Panc1 (cell line): Measurements from ENCODE around the gene ABCA6. TPM values are rescaled to one million over a fixed set of nuclear protein-coding genes. Genes with fewer than 3 reads are reported as not detected.

Experiments
- ATAC-seq: fragments of 200-7000 bp; cut with Tn5 transposase; 2 replicates; pipeline ENCODE4 v1.9.1; 2020; ENCODE audit warnings: mild to moderate bottlenecking, moderate library complexity
- BruUV-seq: library from RNA; stranded (reverse); fragments of 400-500 nt; replicated peaks from 2 replicates; lab custom pipeline; 2021; lab: Mats Ljungman, UMichigan
- CTCF ChIA-PET: fragments of 300-600 bp; sonication (Branson Sonifier 250); formaldehyde crosslinking; loops from one replicate; lab custom pipeline; 2022; ENCODE audit warnings: antibody characterized with exemption; lab: Charles Lee
- POLR2A ChIA-PET: fragments of 300-600 bp; sonication (Branson Sonifier 250); formaldehyde crosslinking; loops from one replicate; lab custom pipeline; 2022; ENCODE audit warnings: antibody characterized with exemption; lab: Charles Lee
- DNase-seq: peaks from one replicate; pipeline ENCODE4 v3.0.0-alpha.2; 2010; ENCODE audit warnings: low read depth, low spot score
- H3K27ac ChIP-seq: 2 replicates; pipeline ENCODE4 v1.5.1; 2011; ENCODE audit warnings: mild to moderate bottlenecking, low read length, inconsistent platforms
- H3K27me3 ChIP-seq: fragments of 200-500 bp; sonication (Bioruptor generic); 2 replicates; pipeline ENCODE4 v1.6.0; 2014; ENCODE audit warnings: low read length, inconsistent platforms; ENCODE audit not compliant: control insufficient read depth, insufficient read depth
- H3K36me3 ChIP-seq: fragments of 200-500 bp; sonication (Bioruptor generic); 2 replicates; pipeline ENCODE4 v1.5.1; 2014; ENCODE audit warnings: inconsistent platforms, mild to moderate bottlenecking, low read length, moderate library complexity; ENCODE audit not compliant: control insufficient read depth, insufficient read depth
- H3K4me1 ChIP-seq: 2 replicates; pipeline ENCODE4 v1.5.1; 2011; ENCODE audit warnings: inconsistent platforms, mild to moderate bottlenecking, low read length, moderate library complexity; ENCODE audit not compliant: control insufficient read depth, insufficient read depth
- H3K4me3 ChIP-seq, 2 experiments: 2 replicates each; pipeline ENCODE4 v1.5.1; 2011 to 2012; ENCODE audit warnings: low read depth in 2 of 2, low read length in 2 of 2, mild to moderate bottlenecking in 2 of 2, inconsistent platforms in 1 of 2, moderate library complexity in 1 of 2
- H3K9me3 ChIP-seq: fragments of 200-500 bp; sonication (Bioruptor generic); 2 replicates; pipeline ENCODE4 v1.5.1; 2014; ENCODE audit warnings: low read depth, mild to moderate bottlenecking, inconsistent platforms, low read length, moderate library complexity; ENCODE audit not compliant: control insufficient read depth, insufficient read depth
- CTCF ChIP-seq: fragments of 450-650 bp; IDR thresholded peaks from 2 replicates; pipeline ENCODE4 v1.5.1; 2017; ENCODE audit warnings: mild to moderate bottlenecking
- POLR2AphosphoS5 ChIP-seq: IDR thresholded peaks from 2 replicates; pipeline ENCODE4 v1.6.1; 2012; ENCODE audit warnings: mild to moderate bottlenecking, low read depth, low read length, moderate library complexity
- REST ChIP-seq, 2 experiments: IDR thresholded peaks; 2 replicates each; pipeline ENCODE4 v1.6.1; 2011 to 2012; ENCODE audit warnings: low read depth in 2 of 2, control low read depth in 1 of 2, low read length in 1 of 2, mild to moderate bottlenecking in 1 of 2, moderate library complexity in 1 of 2; ENCODE audit not compliant: insufficient read depth in 1 of 2
- SIN3A ChIP-seq: IDR thresholded peaks from 2 replicates; pipeline ENCODE4 v1.6.1; 2012; ENCODE audit warnings: low read depth, mild to moderate bottlenecking, low read length, moderate library complexity, borderline replicate concordance; ENCODE audit not compliant: insufficient read depth
- TCF7L2 ChIP-seq: IDR thresholded peaks from 2 replicates; pipeline ENCODE4 v1.6.1; 2011; ENCODE audit warnings: mild to moderate bottlenecking, low read depth, low read length, inconsistent platforms
- in situ Hi-C: cut with HindIII; loops from 2 replicates; pipeline ENCODE4 v1.10.0; 2016; ENCODE audit warnings: low sequenced_read_pairs, low pct_unique_long_range_greater_than_20kb
- intact Hi-C: fragments of 100-400 bp; cut with micrococcal nuclease; formaldehyde crosslinking; loops from one replicate; pipeline ENCODE4 v1.10.0; 2022; ENCODE audit not compliant: unreplicated experiment
- total RNA-seq: library from RNA; stranded (reverse); gene quantifications from one replicate; pipeline ENCODE4 v1.2.1, GENCODE V29; 2021; ENCODE audit not compliant: unreplicated experiment

ABCA6 gene
- total RNA-seq, 1 experiment from 2014 or later = 0.46 TPM

GRCh38 chr17:69166957-69167356, 25.3 kb upstream of the ABCA6 start:
- Histone ChIP-seq H3K9me3 (no peaks in the 10 kb centered on the region), H3K27ac (no peak overlapping the region), H3K4me3 (no peak overlapping the region), H3K36me3 (no peaks in the 10 kb centered on the region), H3K4me1 (no peaks in the 10 kb centered on the region), H3K27me3 (no peaks in the 10 kb centered on the region)
- no TSS peak for BruUV-seq
- TF ChIP-seq SIN3A (no peak), REST (IDR thresholded peaks at IDR 0.05; ENCODE audit: insufficient read depth in 1 of 2, low read depth in 2 of 2, low read length in 1 of 2) (no peak)
- DNase-seq = no peak
- ATAC-seq = no peak
- in situ Hi-C loops (no loop called here), intact Hi-C loops (no loop called here)
- POLR2A ChIA-PET = no interaction called here
- CTCF ChIA-PET = no interaction called here

GRCh38 chr17:69164206-69164605, 22.5 kb upstream of the ABCA6 start:
- POLR2A ChIA-PET = no interaction called here
- Histone ChIP-seq H3K4me3 (no peak overlapping the region), H3K27me3 (no peaks in the 10 kb centered on the region), H3K4me1 (no peaks in the 10 kb centered on the region), H3K27ac (no peak overlapping the region), H3K36me3 (no peaks in the 10 kb centered on the region), H3K9me3 (no peaks in the 10 kb centered on the region)
- TF ChIP-seq CTCF (no peak), REST (IDR thresholded peaks at IDR 0.05; ENCODE audit: insufficient read depth in 1 of 2, low read depth in 2 of 2, low read length in 1 of 2) (no peak), TCF7L2 (no peak), SIN3A (no peak), POLR2AphosphoS5 (no peak)
- intact Hi-C loops (no loop called here), in situ Hi-C loops (no loop called here)
- DNase-seq (no peak), ATAC-seq (no peak)
- CTCF ChIA-PET = no interaction called here
- BruUV-seq = no TSS peak
